Effector CD8-positive, alpha-beta T cell (primary cell): ENCODE measurements around the gene IPCEF1.

Experiments
- DNase-seq: peaks from one replicate; lab custom pipeline; 2025; lab: John Stamatoyannopoulos, UW
- total RNA-seq, 4 experiments: gene quantifications; one replicate each; lab custom pipeline; 2026; lab: John Stamatoyannopoulos, UW

Gene IPCEF1
- total RNA-seq: 45.8 to 70.3 (median 55.4) reads per million in 4 experiments

- no peak for DNase-seq
Observed at GRCh38 chr6:154356690-154357089, at the start of gene IPCEF1. IPCEF1 (minus strand) TSS chr6:154356803; CDS start chr6:154265947, 90,856 bp downstream.

DNA sequence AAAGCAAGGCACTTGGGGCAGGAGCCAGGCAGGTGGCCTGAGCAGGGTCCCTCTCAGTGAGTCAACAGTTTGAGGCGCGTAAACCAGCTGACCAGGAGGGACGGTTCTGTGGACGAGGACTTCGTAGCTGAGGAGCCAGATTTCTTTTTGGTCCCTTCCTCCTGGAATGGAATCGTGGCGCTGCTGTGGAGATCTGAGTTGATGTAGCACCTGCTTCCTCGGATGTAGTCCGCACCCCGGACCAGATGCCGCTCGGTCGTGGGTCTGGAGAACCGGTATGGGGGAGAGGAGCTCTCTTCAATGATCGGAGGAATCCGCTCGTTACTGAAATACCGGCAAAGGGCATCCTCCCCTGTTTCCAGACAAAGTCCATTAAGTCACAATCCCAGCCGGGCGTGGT, 49.7 kb upstream of the IPCEF1 start:
- DNase-seq: no peak

GRCh38 chr6:154404791-154405400, 48.3 kb upstream of the IPCEF1 start:
- no peak for DNase-seq

GRCh38 chr6:154403788-154404187, 47.2 kb upstream of the IPCEF1 start:
- no peak for DNase-seq

- DNase-seq: no peak
Observed at GRCh38 chr6:154402081-154402780, 45.6 kb upstream of the IPCEF1 start.

DNA sequence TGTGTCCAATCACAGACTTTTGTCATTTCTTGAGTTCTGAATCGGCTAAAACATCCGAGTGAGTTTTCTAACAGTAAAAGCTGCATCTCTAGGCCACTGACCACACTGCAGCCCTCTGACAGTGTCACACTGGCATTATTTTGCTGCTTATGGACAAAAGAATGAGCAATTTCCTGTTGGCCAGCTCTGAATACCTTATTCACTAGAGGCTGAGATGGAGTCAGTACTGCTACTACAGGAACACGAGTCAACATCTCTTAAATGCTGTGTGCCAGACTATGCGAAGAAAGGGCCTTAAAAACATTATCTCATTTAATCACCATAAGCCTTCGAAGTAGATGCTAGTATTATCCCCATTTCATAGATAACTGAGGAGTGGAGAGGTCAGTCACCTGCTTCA, 42.5 kb upstream of the IPCEF1 start:
- no peak for DNase-seq

GRCh38 chr6:154397491-154398195, 41.0 kb upstream of the IPCEF1 start:
- no peak for DNase-seq

DNA sequence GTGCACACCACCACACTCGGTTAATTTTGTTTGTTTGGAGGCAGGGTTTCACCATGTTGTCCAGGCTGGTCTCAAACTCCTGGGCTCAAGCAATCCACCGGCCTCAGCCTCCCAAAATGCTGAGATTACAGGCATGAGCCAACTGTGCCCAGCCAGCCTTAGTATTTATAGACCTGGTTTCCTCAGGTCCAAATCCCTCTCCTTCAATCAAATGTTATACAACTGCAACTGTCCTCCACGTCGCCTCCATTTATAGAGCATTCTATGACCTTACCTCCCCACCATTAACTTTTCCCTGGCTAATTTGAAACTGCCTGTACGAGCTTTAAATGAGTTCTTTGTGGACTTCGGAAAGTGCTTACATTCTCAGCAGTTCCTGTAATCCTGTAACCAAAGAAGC, 39.3 kb upstream of the IPCEF1 start:
- DNase-seq: no peak

DNA sequence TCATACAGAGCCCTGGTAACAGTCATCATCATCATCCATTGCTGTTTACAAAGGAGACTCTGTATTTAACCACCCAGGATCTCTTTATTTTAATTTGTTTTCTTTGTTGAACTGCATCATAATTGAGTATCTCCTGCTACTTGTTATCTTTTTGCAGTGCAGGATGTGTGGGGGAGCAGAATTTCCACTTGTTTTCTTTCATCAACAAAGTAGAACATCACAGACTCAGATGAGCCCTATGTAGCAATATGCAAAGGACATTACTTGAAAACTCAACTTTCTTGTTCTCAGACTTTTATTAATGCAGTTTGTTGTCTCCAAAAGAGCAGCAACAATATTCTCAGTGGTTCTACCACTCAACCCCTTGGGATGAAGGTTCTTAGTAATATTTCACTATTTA, 38.7 kb upstream of the IPCEF1 start:
- DNase-seq: no peak

- no peak for DNase-seq
Observed at GRCh38 chr6:154394571-154394970, 38.0 kb upstream of the IPCEF1 start.

DNA sequence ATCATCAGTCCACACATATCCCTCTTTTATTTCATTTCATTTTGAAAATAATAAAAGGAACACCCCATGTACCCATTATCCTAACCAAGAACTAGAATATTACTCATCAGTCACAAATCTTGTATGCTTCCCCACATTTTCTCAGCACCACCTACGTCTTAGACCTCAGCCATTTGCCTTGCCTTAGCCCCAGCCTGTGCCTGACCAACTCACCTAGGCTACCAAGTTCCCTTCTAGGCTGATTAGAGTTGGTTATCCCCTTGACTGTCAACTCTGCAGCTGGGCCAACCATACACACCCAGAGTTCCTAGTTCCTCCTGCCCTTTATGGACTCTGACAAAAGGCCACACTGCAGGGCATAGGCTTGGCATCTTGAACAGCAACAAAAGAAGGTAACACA, 33.4 kb upstream of the IPCEF1 start:
- DNase-seq: no peak

GRCh38 chr6:154388803-154389202, 32.2 kb upstream of the IPCEF1 start:
- no peak for DNase-seq

DNA sequence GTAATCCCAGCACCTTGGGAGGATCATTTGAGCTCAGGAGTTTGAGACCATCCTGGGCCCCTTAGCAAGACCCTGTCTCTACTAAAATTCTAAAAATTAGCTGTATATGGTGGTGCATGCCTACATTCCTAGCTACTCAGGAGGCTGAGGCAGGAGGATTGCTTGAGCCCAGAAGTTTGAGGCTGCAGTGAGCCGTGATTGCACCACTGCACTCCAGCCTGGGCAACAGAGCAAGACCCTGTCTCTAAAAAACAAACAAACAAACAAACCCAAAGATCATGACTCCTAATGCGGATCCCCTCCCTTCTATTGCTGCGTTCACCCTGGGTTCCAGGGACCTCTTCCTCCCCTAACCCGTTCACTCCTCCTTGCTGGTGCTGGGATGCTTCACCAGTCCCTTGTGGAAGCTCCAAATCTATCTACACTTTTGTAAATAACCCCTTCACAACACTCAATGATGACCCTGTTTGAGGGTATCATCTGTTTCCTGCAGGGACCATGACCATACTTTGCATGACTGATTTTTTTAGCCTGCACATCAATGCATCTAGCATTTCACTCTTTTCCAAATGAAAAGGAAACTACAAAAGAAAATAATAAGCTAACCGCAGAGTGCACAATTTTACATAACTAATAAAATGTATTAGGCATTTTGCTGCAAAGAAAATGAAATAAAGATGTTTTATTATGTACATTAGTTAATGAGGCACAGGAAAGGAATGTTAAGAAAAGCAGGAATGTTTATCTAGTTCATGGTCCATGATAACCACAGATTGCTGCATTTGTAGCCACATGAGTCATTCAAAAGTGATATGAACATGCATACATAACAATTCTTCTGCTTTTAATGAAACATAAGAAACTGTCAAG, 30.5 kb upstream of the IPCEF1 start:
- DNase-seq: no peak

GRCh38 chr6:154384191-154384590, 27.6 kb upstream of the IPCEF1 start:
- DNase-seq: no peak

GRCh38 chr6:154383273-154383672, 26.7 kb upstream of the IPCEF1 start:
- DNase-seq: no peak

DNA sequence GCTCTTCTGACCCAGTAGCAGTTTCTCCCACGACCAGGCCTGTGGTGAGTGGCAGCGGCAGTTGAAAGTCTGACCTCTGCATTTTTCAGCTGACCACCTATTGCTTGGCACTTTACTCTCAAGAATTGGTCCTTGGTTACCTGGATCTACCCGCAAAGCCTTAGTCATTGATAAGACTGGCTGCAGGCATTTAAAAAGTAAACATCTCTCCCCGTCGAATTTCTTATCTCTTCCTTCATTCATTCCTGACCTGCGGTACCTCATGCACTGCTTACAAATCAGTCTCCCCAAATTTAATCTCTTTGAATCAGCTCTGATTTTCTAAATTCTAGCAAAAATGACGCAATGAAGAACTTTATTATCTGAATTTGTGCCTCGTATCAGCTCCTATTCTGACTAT, 26.1 kb upstream of the IPCEF1 start:
- no peak for DNase-seq

- no peak for DNase-seq
Observed at GRCh38 chr6:154381548-154381947, 24.9 kb upstream of the IPCEF1 start.

GRCh38 chr6:154380741-154381140, 24.1 kb upstream of the IPCEF1 start:
- DNase-seq: no peak

DNA sequence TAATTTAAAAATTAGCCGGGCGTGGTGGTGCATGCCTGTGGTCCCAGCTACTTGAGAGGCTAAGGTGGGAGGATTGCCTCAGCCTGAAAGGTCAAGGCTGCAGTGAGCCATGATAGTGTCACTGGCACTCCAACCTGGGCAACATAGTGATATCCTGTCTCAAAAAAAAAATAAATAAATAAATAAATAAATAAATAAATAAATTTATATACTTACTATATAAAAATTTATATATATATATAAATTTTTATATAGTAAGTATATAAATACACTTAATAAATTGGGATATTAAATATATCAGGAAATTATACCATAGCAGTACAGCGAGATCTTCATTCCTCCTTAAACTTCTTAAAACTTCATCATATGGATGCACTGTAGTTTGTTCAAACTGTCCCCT, 23.0 kb upstream of the IPCEF1 start:
- DNase-seq: no peak

GRCh38 chr6:154378518-154378917, 21.9 kb upstream of the IPCEF1 start:
- DNase-seq: no peak

DNA sequence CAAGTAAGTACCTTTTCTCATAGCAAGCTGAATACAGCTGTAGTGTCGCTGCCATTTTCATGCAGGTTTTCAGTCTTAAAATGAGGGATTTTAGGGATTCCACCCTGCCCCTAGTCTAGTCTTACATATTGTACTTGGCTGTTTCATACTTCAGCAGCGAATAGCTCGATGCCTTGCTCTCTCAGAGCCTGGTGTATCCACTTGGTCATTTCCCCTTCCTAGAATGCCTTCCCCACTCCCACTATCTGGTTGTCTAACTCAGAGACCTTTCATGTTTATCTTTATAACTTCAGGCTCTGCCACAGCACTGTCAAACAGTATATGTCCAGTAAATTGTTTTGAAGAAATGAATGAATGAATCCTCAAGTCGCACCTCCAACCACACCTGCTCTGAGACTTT, 21.1 kb upstream of the IPCEF1 start:
- DNase-seq: no peak

DNA sequence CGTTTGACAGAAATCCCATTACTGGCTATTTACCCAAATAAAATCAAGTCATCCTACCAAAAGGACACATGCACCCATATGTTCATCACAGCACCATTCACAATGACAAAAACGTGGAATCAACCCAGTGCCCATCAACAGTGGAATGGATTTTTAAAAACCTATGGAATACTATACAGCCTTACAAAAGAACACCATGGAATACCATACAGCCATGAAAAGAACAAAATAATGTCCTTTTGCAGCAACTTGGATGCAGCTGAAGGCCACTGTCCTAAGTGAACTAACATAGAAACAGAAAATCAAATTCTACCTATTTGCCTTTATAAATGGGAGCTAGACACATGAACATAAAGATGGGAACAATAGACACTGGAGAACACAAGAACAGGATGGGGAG, 17.4 kb upstream of the IPCEF1 start:
- DNase-seq: no peak
